ENCODE results near the gene BATF3. TPM values are rescaled to one million over a fixed set of nuclear protein-coding genes. Genes with fewer than 3 reads are reported as not detected.
A peak's percentile ranks its signal among the peaks of the same experiment; 100 is the strongest.

Gene BATF3
- total and polyA plus RNA-seq, 9 of the 15 experiments (the other 6 are each of a cell fraction or from before 2014, with no cell fraction given), result 0.40 to 3.8 (median 2.0) TPM

DNA sequence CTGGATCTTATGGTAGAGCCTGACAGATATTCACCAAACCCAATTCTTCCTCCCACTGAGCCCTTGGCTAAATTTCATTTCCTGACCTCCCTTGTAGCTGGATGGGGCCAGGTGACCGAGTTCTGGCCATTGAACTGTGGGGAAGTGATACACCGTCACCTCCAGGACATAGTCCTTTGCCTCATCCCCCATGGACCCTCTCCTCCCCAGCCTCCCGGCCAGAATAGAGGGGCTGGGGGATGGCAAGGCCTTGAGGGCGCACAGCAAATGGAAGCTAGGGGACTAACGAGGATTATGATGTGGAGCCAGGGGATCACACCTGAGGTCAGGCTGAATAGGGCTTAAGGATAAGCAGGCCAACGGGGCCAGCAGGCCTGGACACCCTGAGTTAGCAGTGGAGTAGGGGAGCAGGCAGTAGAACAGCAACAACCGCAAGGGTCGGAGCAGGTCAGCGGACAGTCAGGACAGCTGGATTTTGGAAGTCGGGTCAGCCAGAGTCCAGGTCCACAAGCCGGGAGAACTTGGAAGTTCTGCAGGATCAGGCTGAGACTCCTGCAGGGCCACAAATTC, 15.0 kb downstream of the BATF3 start:
- Histone ChIP-seq H3K27ac (ENCODE audit: extremely low read depth, low read depth, low read length) (no peak overlapping the region), H3K9me1 (ENCODE audit: control insufficient read depth, insufficient read depth, low read length) (no peaks in the 10 kb centered on the region), H3K9ac (ENCODE audit: insufficient read depth in 1 of 2, low read depth in 2 of 2, low read length in 2 of 2) (no peak overlapping the region), H3K4me1 (replicated peaks in 1 of 2; ENCODE audit: control insufficient read depth in 2 of 2, insufficient read depth in 2 of 2, low read length in 2 of 2) (peaks cover 0 to 19% of the 10 kb centered on the region in 2 experiments; a peak in 3 of 5 replicates), H2AFZ (ENCODE audit: low read depth, low read length) (no peak overlapping the region), H4K20me1 (replicated peaks; ENCODE audit: control insufficient read depth, insufficient read depth, low read length) (no peaks in the 10 kb centered on the region), H3K79me2 (ENCODE audit: control insufficient read depth, insufficient read depth, low read length) (no peaks in the 10 kb centered on the region), H3K4me3 (no peak overlapping the region), H3K27me3 (ENCODE audit: control insufficient read depth in 2 of 2, insufficient read depth in 2 of 2, low read length in 2 of 2) (peaks cover 36 to 50% of the 10 kb centered on the region in 2 experiments), H3K4me2 (ENCODE audit: insufficient read depth, low read length) (no peak overlapping the region), H3K9me3 (replicated peaks; ENCODE audit: control insufficient read depth, insufficient read depth, low read depth, low read length) (no peaks in the 10 kb centered on the region), H3K36me3 (ENCODE audit: control insufficient read depth, insufficient read depth, low read length) (no peaks in the 10 kb centered on the region)
- in situ Hi-C loops (cut with MboI), result no loop called here
- POLR2A ChIA-PET, result interaction anchor here (0.6 kb wide), 1 partner anchor 30 kb away, joined by 3 read pairs; no protein-coding TSS in a partner anchor
- no peak for FAIRE-seq
- CTCF ChIA-PET (ENCODE audit: low intra/inter-chr PET ratio), result no interaction called here
- TF ChIP-seq DDX20 (tag; IDR thresholded peaks at IDR 0.05; ENCODE audit: low read depth) (no peak), RBFOX2 (IDR thresholded peaks at IDR 0.05; ENCODE audit: low read depth, low read length) (peak; percentile 23; the same call in 1 of the 2 replicates)
- intact Hi-C loops (cut with micrococcal nuclease), result no loop called here
- ATAC-seq, result no peak
- BruUV-seq (replicated peaks), result no TSS peak
- DNase-seq (ENCODE audit: extremely low read depth in 1 of 4, low spot score in 3 of 4), result no peak
- 50% methylated on average over 11 of the region's 11 CpGs for WGBS (ENCODE audit: insufficient coverage, low coverage, missing lambda C conversion rate)

DNA sequence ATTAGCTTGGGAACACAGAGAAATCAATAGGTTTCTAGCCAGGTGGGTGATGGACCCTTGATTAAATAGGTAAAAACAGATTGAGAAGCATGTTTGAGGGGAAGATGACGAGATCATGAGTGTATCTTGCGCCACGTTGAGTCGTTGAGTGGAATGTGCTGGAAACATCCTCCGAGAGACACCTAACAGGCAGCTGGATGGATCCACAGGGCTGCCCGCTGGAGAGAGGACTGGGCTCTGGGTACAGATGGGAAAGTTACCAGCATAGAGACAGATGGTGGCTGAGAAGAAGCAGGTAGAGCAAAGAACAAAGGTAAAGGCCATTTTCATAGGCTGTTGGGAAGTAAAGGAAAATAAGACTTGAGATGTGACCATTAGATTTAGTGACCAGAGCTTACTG, 15.6 kb downstream of the BATF3 start:
- CTCF ChIA-PET (ENCODE audit: low intra/inter-chr PET ratio), result no interaction called here
- 33% methylated on average over 6 of the region's 6 CpGs for WGBS (ENCODE audit: insufficient coverage, low coverage, missing lambda C conversion rate)
- FAIRE-seq, result no peak

More for the DNA sequence above, 15.6 kb downstream of the BATF3 start:
- no peak overlapping the region for H3K27ac ChIP-seq (ENCODE audit: extremely low read depth, low read depth, low read length)
- no peak for DNase-seq (ENCODE audit: extremely low read depth in 1 of 4, low spot score in 3 of 4)
- H3K4me1 ChIP-seq (replicated peaks in 1 of 2; ENCODE audit: control insufficient read depth in 2 of 2, insufficient read depth in 2 of 2, low read length in 2 of 2), result peaks cover 0 to 19% of the 10 kb centered on the region in 2 experiments; a peak in 3 of 5 replicates
- no peak overlapping the region for H3K4me2 ChIP-seq (ENCODE audit: insufficient read depth, low read length)
- no peak overlapping the region for H3K9ac ChIP-seq (ENCODE audit: insufficient read depth in 1 of 2, low read depth in 2 of 2, low read length in 2 of 2)
- BruUV-seq (replicated peaks), result no TSS peak
- no peak overlapping the region for H2AFZ ChIP-seq (ENCODE audit: low read depth, low read length)
- TF ChIP-seq SRSF7 (optimal IDR thresholded peaks at IDR 0.05; ENCODE audit: low read depth, low read length), result no peak
- no peak for TF ChIP-seq ZFP1 (CRISPR knock-in tag; IDR thresholded peaks at IDR 0.05)
- TF ChIP-seq ZNF589 (CRISPR knock-in tag; IDR thresholded peaks at IDR 0.05; ENCODE audit: low read depth), result 0 out of 2 replicates have a peak, but pooled peaks have one; percentile 1
- TF ChIP-seq FOXM1 (IDR thresholded peaks at IDR 0.05; ENCODE audit: low read depth), result no peak
- TF ChIP-seq FOXM1 (CRISPR knock-in tag; IDR thresholded peaks at IDR 0.05; ENCODE audit: low read depth), result no peak
- TF ChIP-seq HNRNPH1 (optimal IDR thresholded peaks at IDR 0.05; ENCODE audit: low read depth, low read length), result no peak
- 0 out of 2 replicates have a peak, but pooled peaks have one; percentile 8 for TF ChIP-seq ZNF212 (CRISPR knock-in tag; IDR thresholded peaks at IDR 0.05)
- TF ChIP-seq ZNF311 (CRISPR knock-in tag; IDR thresholded peaks at IDR 0.05), result peak; percentile 22; the same call in 1 of the 2 replicates
- 0 out of 4 replicates have a peak, but pooled peaks of 1 of the 2 experiments have one; percentile 10 for TF ChIP-seq TRIM24 (IDR thresholded peaks at IDR 0.05)
- TF ChIP-seq NFIX (CRISPR knock-in tag; IDR thresholded peaks at IDR 0.05; ENCODE audit: low read depth), result no peak
- no peak for TF ChIP-seq PHF21A (IDR thresholded peaks at IDR 0.05; ENCODE audit: borderline replicate concordance, low read depth)
- 0 out of 2 replicates have a peak, but pooled peaks have one; percentile 19 for TF ChIP-seq CEBPG (CRISPR knock-in tag; IDR thresholded peaks at IDR 0.05)
- TF ChIP-seq CEBPG (tag; conservative IDR thresholded peaks at IDR 0.05 in 1 of 2, IDR thresholded peaks at IDR 0.05 in 1 of 2), result 0 out of 4 replicates have a peak, but pooled peaks of 1 of the 2 experiments have one; percentile 5
- intact Hi-C loops (cut with micrococcal nuclease), result no loop called here
- peaks cover 31 to 45% of the 10 kb centered on the region in 2 experiments for H3K27me3 ChIP-seq (ENCODE audit: control insufficient read depth in 2 of 2, insufficient read depth in 2 of 2, low read length in 2 of 2)
- POLR2A ChIA-PET, result interaction anchor here (0.6 kb wide), 1 partner anchor 29 kb away, joined by 3 read pairs; no protein-coding TSS in a partner anchor
- H4K20me1 ChIP-seq (replicated peaks; ENCODE audit: control insufficient read depth, insufficient read depth, low read length), result no peaks in the 10 kb centered on the region
- H3K36me3 ChIP-seq (ENCODE audit: control insufficient read depth, insufficient read depth, low read length), result no peaks in the 10 kb centered on the region
- H3K4me3 ChIP-seq, result no peak overlapping the region
- no peaks in the 10 kb centered on the region for H3K79me2 ChIP-seq (ENCODE audit: control insufficient read depth, insufficient read depth, low read length)
- no peaks in the 10 kb centered on the region for H3K9me1 ChIP-seq (ENCODE audit: control insufficient read depth, insufficient read depth, low read length)
- in situ Hi-C loops (cut with MboI), result no loop called here
- no peak for ATAC-seq
- no peaks in the 10 kb centered on the region for H3K9me3 ChIP-seq (replicated peaks; ENCODE audit: control insufficient read depth, insufficient read depth, low read depth, low read length)
